ENCODE measurements around the gene AMOTL2. TPM values are rescaled to one million over a fixed set of nuclear protein-coding genes. Genes with fewer than 3 reads are reported as not detected.

The AMOTL2 gene
- total and polyA plus RNA-seq, 4 donors: 12.4 to 118 (median 55.7) TPM

DNA sequence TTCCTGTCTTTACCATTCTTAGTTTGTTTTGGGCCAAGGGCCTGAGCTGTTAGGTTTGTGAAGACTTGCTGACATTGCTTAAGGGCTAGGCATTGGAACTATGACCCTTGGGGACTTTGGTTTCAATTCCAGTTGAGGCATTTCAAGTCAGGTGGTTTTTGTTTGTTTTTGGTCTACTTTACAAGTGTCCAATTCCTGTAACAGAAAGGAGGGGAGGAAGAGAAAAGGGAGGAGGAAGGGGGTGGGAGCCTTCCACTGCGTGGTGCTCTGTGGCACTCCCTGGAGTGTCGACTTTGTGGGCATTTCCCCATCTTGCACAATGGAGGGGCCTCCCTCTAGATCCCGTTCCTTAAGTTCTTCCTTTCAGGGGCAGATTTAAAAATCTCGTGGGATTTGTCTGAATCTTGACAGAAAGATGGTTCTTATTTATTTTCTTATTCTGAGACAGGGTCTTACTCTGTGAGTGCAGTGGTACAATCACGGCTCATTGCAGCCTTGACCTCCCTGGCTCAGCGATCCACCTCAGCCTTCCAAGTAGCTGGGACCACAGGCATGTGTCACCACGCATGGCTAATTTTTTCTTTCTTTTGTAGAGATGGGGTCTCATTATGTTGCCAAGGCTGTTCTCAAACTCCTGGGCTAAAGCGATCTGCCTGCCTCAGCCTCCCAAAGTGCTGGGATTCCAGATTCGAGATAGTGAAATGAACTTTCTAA is 64.1 kb downstream of the AMOTL2 start:
- WGBS, 2 donors: 89 to 91% methylated on average over 9 of the region's 9 CpGs
- Histone ChIP-seq H3K27me3 (ENCODE audit: control insufficient read depth in 1 of 2, insufficient read depth in 2 of 2, low read length in 1 of 2) (no peaks in the 10 kb centered on the region), H3K36me3 (ENCODE audit: control insufficient read depth in 1 of 2, insufficient read depth in 2 of 2, low read length in 1 of 2) (no peaks in the 10 kb centered on the region), H3K4me3 (ENCODE audit: low read length in 2 of 2) (no peak overlapping the region), H3K9me3 (ENCODE audit: control insufficient read depth, low read length) (no peaks in the 10 kb centered on the region), H3K27ac (ENCODE audit: low read depth in 1 of 2, low read length in 2 of 2) (peak overlapping the region in 1 of 2 donors; percentile 43), H3K4me1 (ENCODE audit: control insufficient read depth in 1 of 2, insufficient read depth in 2 of 2, low read length in 2 of 2) (peaks cover 0 to 4% of the 10 kb centered on the region in 2 donors)
- intact Hi-C loops (cut with DNase I): loop anchor here in 1 of 2 donors (1.0 to 5.0 kb wide), 3 partner anchors 37 to 163 kb away; no protein-coding TSS in a partner anchor
- DNase-seq: peak in 1 of 2 donors; percentile 20
- ATAC-seq (ENCODE audit: low FRiP score): no peak

DNA sequence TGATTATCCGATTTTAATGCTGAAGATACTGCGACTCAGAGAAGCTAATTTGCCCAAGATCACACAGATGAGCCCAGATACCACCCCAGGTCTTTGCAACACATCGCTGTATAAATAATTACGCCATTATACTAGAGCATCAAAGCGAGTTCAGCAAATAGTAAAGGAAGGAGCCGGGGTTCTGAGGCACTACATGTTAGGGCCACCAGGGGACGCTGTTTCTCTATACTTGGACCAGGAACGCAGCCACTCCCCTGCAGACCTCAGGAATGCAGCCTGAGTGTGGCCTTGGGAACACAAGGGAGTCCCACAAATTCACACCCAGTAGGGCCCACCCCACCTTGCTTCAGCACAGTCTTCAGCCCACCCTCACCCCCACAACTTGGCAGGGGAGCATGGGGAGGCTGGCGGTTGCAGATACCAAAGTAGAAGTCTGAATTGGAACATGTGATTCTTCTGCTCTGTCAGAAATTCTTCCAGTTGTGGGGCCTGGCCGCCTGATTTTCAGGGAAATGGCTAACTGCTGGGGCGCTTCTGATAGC is 65.8 kb downstream of the AMOTL2 start:
- ATAC-seq (ENCODE audit: low FRiP score): peak; percentile 91

DNA sequence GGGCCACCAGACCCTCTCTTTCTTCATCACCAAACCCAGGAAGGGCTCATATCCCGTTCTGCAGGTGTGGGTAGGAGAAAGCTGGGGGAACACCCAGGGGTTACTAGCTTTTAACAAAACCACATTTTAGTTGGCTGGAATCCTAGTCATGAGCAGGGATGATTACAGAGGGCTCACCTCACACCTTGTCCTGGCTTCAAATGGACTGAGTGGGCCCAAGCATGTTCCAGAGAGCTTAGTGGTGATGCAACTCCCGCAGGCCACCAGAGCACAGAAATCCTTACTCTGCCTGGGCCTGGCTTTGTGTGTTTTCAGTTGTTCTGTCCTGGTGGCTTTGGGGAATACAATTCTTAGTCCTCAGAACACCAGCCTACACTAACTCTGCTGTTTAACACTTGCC is 66.8 kb downstream of the AMOTL2 start:
- intact Hi-C loops (cut with DNase I): no loop called here
- ATAC-seq (ENCODE audit: low FRiP score) (no peak), DNase-seq (peak in 1 of 2 donors; percentile 7)
- H3K4me1 ChIP-seq (ENCODE audit: control insufficient read depth in 1 of 2, insufficient read depth in 2 of 2, low read length in 2 of 2): no peaks in the 10 kb centered on the region
- WGBS, 2 donors: 60 to 73% methylated on average over 2 of the region's 2 CpGs
- no peak overlapping the region for H3K4me3 ChIP-seq (ENCODE audit: low read length in 2 of 2)
- H3K27ac ChIP-seq (ENCODE audit: low read depth in 1 of 2, low read length in 2 of 2): no peak overlapping the region
- H3K27me3 ChIP-seq (ENCODE audit: control insufficient read depth in 1 of 2, insufficient read depth in 2 of 2, low read length in 1 of 2): no peaks in the 10 kb centered on the region
- no peaks in the 10 kb centered on the region for H3K36me3 ChIP-seq (ENCODE audit: control insufficient read depth in 1 of 2, insufficient read depth in 2 of 2, low read length in 1 of 2)
- no peaks in the 10 kb centered on the region for H3K9me3 ChIP-seq (ENCODE audit: control insufficient read depth, low read length)

More for the DNA sequence above, 65.8 kb downstream of the AMOTL2 start:
- DNase-seq: peak; percentile 87 to 91
- Histone ChIP-seq H3K36me3 (ENCODE audit: control insufficient read depth in 1 of 2, insufficient read depth in 2 of 2, low read length in 1 of 2) (no peaks in the 10 kb centered on the region), H3K27ac (ENCODE audit: low read depth in 1 of 2, low read length in 2 of 2) (peak overlapping the region; percentile 30 to 58), H3K4me1 (ENCODE audit: control insufficient read depth in 1 of 2, insufficient read depth in 2 of 2, low read length in 2 of 2) (no peaks in the 10 kb centered on the region), H3K9me3 (ENCODE audit: control insufficient read depth, low read length) (no peaks in the 10 kb centered on the region), H3K27me3 (ENCODE audit: control insufficient read depth in 1 of 2, insufficient read depth in 2 of 2, low read length in 1 of 2) (no peaks in the 10 kb centered on the region), H3K4me3 (ENCODE audit: low read length in 2 of 2) (no peak overlapping the region)
- 3 to 5% methylated on average over 11 of the region's 11 CpGs for WGBS, 2 donors
- intact Hi-C loops (cut with DNase I): loop anchor here (1.0 to 2.0 kb wide), 2 partner anchors 164 to 166 kb away; no protein-coding TSS in a partner anchor

- ATAC-seq (ENCODE audit: low FRiP score): no peak
- Histone ChIP-seq H3K27me3 (ENCODE audit: control insufficient read depth in 1 of 2, insufficient read depth in 2 of 2, low read length in 1 of 2) (no peaks in the 10 kb centered on the region), H3K27ac (ENCODE audit: low read depth in 1 of 2, low read length in 2 of 2) (no peak overlapping the region), H3K4me3 (ENCODE audit: low read length in 2 of 2) (no peak overlapping the region), H3K36me3 (ENCODE audit: control insufficient read depth in 1 of 2, insufficient read depth in 2 of 2, low read length in 1 of 2) (no peaks in the 10 kb centered on the region), H3K9me3 (ENCODE audit: control insufficient read depth, low read length) (no peaks in the 10 kb centered on the region), H3K4me1 (ENCODE audit: control insufficient read depth in 1 of 2, insufficient read depth in 2 of 2, low read length in 2 of 2) (no peaks in the 10 kb centered on the region)
- intact Hi-C loops (cut with DNase I): no loop called here
- WGBS, 2 donors: 81 to 86% methylated on average over 7 of the region's 7 CpGs
- DNase-seq: peak in 1 of 2 donors; percentile 11
Observed at GRCh38 chr3:134306320-134306719, 67.9 kb downstream of the AMOTL2 start.

Small RNA genes within 50 kb of the gene (microRNA-seq; reads per million reads assigned to microRNA genes)
- gene MIR6827: 0 reads per million in 2 donors

Other genes starting within 250 kb of the AMOTL2 start
- gene RYK, start 123.6 kb downstream of the AMOTL2 start, total RNA-seq: 10 to 100 TPM; 71.8 to 73.5 TPM
- 10 to 100 TPM; 35.9 to 48.9 TPM for gene RYK, start 123.6 kb downstream of the AMOTL2 start, polyA plus RNA-seq
- gene ANAPC13, start 111.5 kb upstream of the AMOTL2 start, total RNA-seq: 10 to 100 TPM; 38.7 to 40.5 TPM
- 10 to 100 TPM; 52.0 to 86.1 TPM for gene ANAPC13, start 111.5 kb upstream of the AMOTL2 start, polyA plus RNA-seq
- gene CEP63, start 111.6 kb upstream of the AMOTL2 start, total RNA-seq: 10 to 100 TPM; 28.0 to 29.7 TPM
- gene CEP63, start 111.6 kb upstream of the AMOTL2 start, polyA plus RNA-seq: 10 to 100 TPM; 29.7 to 32.7 TPM